OCI-LY1 (cell line): Measurements from ENCODE around the gene SREK1IP1.

ENCODE experiments used
- H2AFZ ChIP-seq: fragments of 200-600 bp; sonication (generic), shearing (Covaris generic); 2 replicates; pipeline ENCODE4 v1.6.0; 2014; ENCODE audit warnings: antibody characterized with exemption, mild to moderate bottlenecking, low read length
- H3F3A ChIP-seq: fragments of 200-600 bp; sonication (generic), shearing (Covaris generic); 2 replicates; pipeline ENCODE4 v1.6.0; 2014; ENCODE audit warnings: mild to moderate bottlenecking, antibody characterized with exemption, low read length, moderate library complexity; ENCODE audit not compliant: insufficient read depth
- H3K27ac ChIP-seq: fragments of 200-600 bp; sonication (generic); 2 replicates; pipeline ENCODE4 v1.5.1; 2014; ENCODE audit warnings: low read length, mixed run types, mild to moderate bottlenecking, low read depth; ENCODE audit not compliant: poor library complexity, severe bottlenecking
- H3K27me3 ChIP-seq: fragments of 200-600 bp; sonication (generic); 2 replicates; pipeline ENCODE4 v1.6.0; 2014; ENCODE audit warnings: antibody characterized with exemption, mild to moderate bottlenecking, low read length, moderate library complexity; ENCODE audit not compliant: insufficient read depth
- H3K36me3 ChIP-seq: fragments of 200-600 bp; sonication (generic); 2 replicates; pipeline ENCODE4 v1.6.1; 2014; ENCODE audit warnings: mild to moderate bottlenecking, antibody characterized with exemption, low read length, moderate library complexity, mixed read lengths; ENCODE audit not compliant: insufficient read depth
- H3K4me1 ChIP-seq: fragments of 200-600 bp; sonication (generic); 2 replicates; pipeline ENCODE4 v1.5.1; 2014; ENCODE audit warnings: mild to moderate bottlenecking, low read length, moderate library complexity; ENCODE audit not compliant: insufficient read depth, severe bottlenecking
- H3K4me2 ChIP-seq: fragments of 200-600 bp; sonication (generic), shearing (Covaris generic); 2 replicates; pipeline ENCODE4 v1.6.1; 2014; ENCODE audit warnings: low read length
- H3K4me3 ChIP-seq: fragments of 200-600 bp; sonication (generic); 2 replicates; pipeline ENCODE4 v1.5.1; 2014; ENCODE audit warnings: low read length, low read depth, mild to moderate bottlenecking, mixed read lengths; ENCODE audit not compliant: poor library complexity, severe bottlenecking
- H3K79me2 ChIP-seq: fragments of 200-600 bp; shearing (Covaris generic); 2 replicates; pipeline ENCODE4 v1.6.1; 2016; ENCODE audit warnings: mixed run types, low read length, mixed read lengths; ENCODE audit not compliant: insufficient read depth
- H3K9ac ChIP-seq: fragments of 200-600 bp; sonication (generic), shearing (Covaris generic); 2 replicates; pipeline ENCODE4 v1.6.1; 2014; ENCODE audit warnings: mild to moderate bottlenecking, low read length, mixed read lengths
- H3K9me2 ChIP-seq: fragments of 200-600 bp; sonication (generic), shearing (Covaris generic); 2 replicates; pipeline ENCODE4 v1.6.1; 2014; ENCODE audit warnings: low read depth, mild to moderate bottlenecking, low read length, mixed read lengths
- H3K9me3 ChIP-seq: fragments of 200-600 bp; shearing (Covaris generic); 2 replicates; pipeline ENCODE4 v1.6.1; 2014; ENCODE audit warnings: low read length, mixed read lengths
- H4K20me1 ChIP-seq: fragments of 200-600 bp; sonication (generic), shearing (Covaris generic); 2 replicates; pipeline ENCODE4 v1.6.0; 2016; ENCODE audit warnings: mild to moderate bottlenecking, low read length; ENCODE audit not compliant: insufficient read depth
- CTCF ChIP-seq: fragments of 200-600 bp; sonication (generic), shearing (Covaris generic); IDR thresholded peaks from 2 replicates; pipeline ENCODE4 v1.5.1; 2017; ENCODE audit warnings: mild to moderate bottlenecking, antibody characterized with exemption, low read length, moderate library complexity, mixed read lengths
- EZH2 ChIP-seq: fragments of 200-600 bp; sonication (generic), shearing (Covaris generic); IDR thresholded peaks from 2 replicates; pipeline ENCODE4 v1.8.0; 2017; ENCODE audit warnings: borderline replicate concordance, mixed run types, mild to moderate bottlenecking, antibody characterized with exemption, low read length, moderate library complexity, mixed read lengths

SREK1IP1 gene

DNA sequence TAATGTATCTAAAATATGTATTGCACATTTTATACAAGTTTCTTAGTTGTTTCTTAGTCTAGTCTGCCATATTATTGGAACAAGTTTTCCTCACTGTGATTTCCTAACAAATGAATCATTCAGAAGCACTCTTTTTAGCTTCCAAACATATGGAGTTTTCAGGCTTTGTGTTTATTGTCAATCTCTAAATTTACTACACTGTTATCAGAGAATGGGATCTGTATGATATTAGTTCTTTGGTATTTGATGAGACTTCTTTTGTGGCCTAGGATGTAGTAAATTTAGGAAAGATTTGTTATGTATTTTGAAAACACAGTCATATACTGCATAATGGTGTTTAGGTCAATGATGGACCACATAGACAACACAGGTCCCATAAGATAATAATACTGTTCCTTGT, 25.7 kb downstream of the SREK1IP1 start:
- Histone ChIP-seq H3K27ac (no peak overlapping the region), H2AFZ (no peak overlapping the region), H4K20me1 (no peaks in the 10 kb centered on the region), H3K4me3 (no peak overlapping the region), H3K9ac (no peak overlapping the region), H3K79me2 (no peaks in the 10 kb centered on the region), H3K4me2 (no peak overlapping the region), H3K9me2 (no peaks in the 10 kb centered on the region), H3K36me3 (peaks cover 27% of the 10 kb centered on the region; the same call in 1 of the 2 replicates), H3K9me3 (no peaks in the 10 kb centered on the region), H3K4me1 (no peaks in the 10 kb centered on the region), H3K27me3 (no peaks in the 10 kb centered on the region), H3F3A (no peaks in the 10 kb centered on the region)
- no peak for TF ChIP-seq CTCF
- no peak for TF ChIP-seq EZH2

DNA sequence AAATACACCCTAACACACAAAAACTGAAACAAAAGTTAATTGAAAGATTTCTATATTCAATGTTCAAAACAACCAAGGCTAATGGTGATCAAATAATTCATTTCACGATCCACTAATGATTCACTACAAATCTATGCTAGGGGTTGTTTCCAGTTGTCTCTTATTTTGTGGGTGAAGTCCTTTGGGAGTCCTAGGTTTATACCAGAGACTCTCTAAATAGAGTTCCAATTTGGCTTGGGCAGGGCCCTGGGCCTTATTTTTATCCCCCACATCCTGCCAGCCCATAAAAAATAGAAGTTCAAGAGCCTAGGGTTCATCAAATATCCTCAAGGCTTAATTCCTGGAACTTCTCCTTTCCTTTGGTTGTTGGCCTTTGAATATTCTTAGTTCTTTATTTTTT, 26.1 kb downstream of the SREK1IP1 start:
- no peak overlapping the region for H3K4me2 ChIP-seq
- H3F3A ChIP-seq: no peaks in the 10 kb centered on the region
- no peak overlapping the region for H2AFZ ChIP-seq
- TF ChIP-seq EZH2 (no peak), CTCF (no peak)
- H3K9me2 ChIP-seq: no peaks in the 10 kb centered on the region
- no peaks in the 10 kb centered on the region for H3K79me2 ChIP-seq
- H4K20me1 ChIP-seq: no peaks in the 10 kb centered on the region
- no peak overlapping the region for H3K4me3 ChIP-seq
- H3K4me1 ChIP-seq: no peaks in the 10 kb centered on the region
- H3K36me3 ChIP-seq: peaks cover 27% of the 10 kb centered on the region; the same call in 1 of the 2 replicates
- H3K27ac ChIP-seq: no peak overlapping the region
- no peaks in the 10 kb centered on the region for H3K27me3 ChIP-seq
- no peaks in the 10 kb centered on the region for H3K9me3 ChIP-seq
- H3K9ac ChIP-seq: no peak overlapping the region

GRCh38 chr5:64727150-64727549, 41.3 kb downstream of the SREK1IP1 start:
- 0 out of 2 replicates have a peak, but pooled peaks cover 3% of the 10 kb centered on the region for H3F3A ChIP-seq
- H3K27ac ChIP-seq: no peak overlapping the region
- no peaks in the 10 kb centered on the region for H3K79me2 ChIP-seq
- H3K27me3 ChIP-seq: no peaks in the 10 kb centered on the region
- H3K4me2 ChIP-seq: no peak overlapping the region
- H3K4me3 ChIP-seq: no peak overlapping the region
- H4K20me1 ChIP-seq: no peaks in the 10 kb centered on the region
- no peaks in the 10 kb centered on the region for H3K9me3 ChIP-seq
- H2AFZ ChIP-seq: no peak overlapping the region
- no peaks in the 10 kb centered on the region for H3K4me1 ChIP-seq
- no peaks in the 10 kb centered on the region for H3K9me2 ChIP-seq
- TF ChIP-seq EZH2 (no peak), CTCF (no peak)
- H3K36me3 ChIP-seq: peaks cover 32% of the 10 kb centered on the region
- no peak overlapping the region for H3K9ac ChIP-seq
